Measurements from ENCODE around the gene PKN2.
A peak's percentile ranks its signal among the peaks of the same experiment; 100 is the strongest.
"Not testable (repeated sequence)": the region's sequence is repeated elsewhere in the genome, so short reads cannot be mapped to it uniquely, and the experiment has no call there.

PKN2 gene

DNA sequence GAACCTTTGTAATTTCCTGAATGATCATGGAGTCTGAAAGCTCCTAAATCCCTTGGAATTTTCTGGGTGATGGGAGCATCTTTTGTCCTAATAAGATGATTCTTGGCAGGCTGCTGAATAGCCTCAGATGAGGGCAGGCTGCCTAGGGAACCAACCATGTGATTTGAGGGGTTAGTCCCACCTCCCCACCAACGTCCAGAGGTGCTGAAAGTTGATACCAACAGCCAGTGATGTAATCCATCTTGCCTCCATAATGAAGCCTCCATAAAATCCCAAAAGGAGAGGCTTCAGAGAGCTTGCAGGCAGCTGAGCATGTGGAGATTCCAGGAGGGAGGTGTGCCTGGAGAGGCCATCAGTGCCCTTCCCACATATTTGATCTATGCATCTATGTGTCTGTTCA is 163.6 kb downstream of the PKN2 start:
- H3K9me3 Mint-ChIP-seq: no peaks in the 10 kb centered on the region
- H3K36me3 Mint-ChIP-seq (ENCODE audit: insufficient read depth): peaks cover 16% of the 10 kb centered on the region
- no peaks in the 10 kb centered on the region for H3K27me3 Mint-ChIP-seq
- DNase-seq (ENCODE audit: low spot score in 2 of 2): no peak
- no peak overlapping the region for H3K27ac Mint-ChIP-seq (ENCODE audit: low read depth)
- no peaks in the 10 kb centered on the region for H3K4me1 Mint-ChIP-seq
- H3K4me3 Mint-ChIP-seq: no peak overlapping the region
- ATAC-seq (replicated peaks; ENCODE audit: extremely low read depth, poor library complexity, severe bottlenecking): no peak

DNA sequence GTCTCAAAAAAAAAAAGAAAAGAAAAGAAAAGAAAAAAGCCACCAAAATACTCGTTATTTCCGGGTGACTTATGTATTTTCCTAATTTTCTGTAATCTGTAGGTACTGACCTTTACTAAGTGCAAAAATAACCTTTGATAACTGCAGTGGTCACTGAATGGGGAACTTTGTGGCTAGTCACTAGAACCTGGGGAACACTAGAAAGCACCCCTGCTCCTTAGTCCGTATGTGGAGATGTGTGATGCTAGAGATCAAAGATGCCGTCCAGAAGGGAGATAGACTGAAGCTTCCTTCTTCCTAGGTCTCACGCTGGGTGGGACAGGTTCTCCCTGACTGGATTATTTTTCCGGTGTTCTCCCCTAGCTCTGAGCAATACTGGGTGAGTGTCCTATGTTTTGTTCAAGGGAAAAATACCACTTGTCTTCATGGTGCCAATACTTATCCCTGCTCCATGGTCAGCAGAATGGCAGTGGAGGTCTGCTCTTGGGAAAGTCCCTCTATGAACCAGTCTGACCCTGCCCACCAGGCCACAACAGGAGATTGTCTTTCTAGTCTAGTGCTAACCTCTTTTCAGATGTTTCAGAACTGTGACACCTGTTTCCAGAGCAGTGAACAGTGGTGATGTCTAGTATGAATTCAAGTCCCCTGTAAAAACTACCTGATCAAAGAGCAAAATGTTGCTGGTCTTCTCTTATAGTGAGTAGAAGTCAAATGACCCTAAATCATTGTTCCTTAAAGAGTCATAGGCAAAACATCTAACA is 167.4 kb downstream of the PKN2 start:
- H3K9me3 Mint-ChIP-seq: no peaks in the 10 kb centered on the region
- H3K36me3 Mint-ChIP-seq (ENCODE audit: insufficient read depth): peaks cover 44% of the 10 kb centered on the region
- H3K27ac Mint-ChIP-seq (ENCODE audit: low read depth): peak overlapping the region; percentile 51
- H3K27me3 Mint-ChIP-seq: no peaks in the 10 kb centered on the region
- peaks cover 6% of the 10 kb centered on the region for H3K4me1 Mint-ChIP-seq
- DNase-seq (ENCODE audit: low spot score in 2 of 2) (no peak), ATAC-seq (replicated peaks; ENCODE audit: extremely low read depth, poor library complexity, severe bottlenecking) (peak; percentile 14)
- no peak overlapping the region for H3K4me3 Mint-ChIP-seq

DNA sequence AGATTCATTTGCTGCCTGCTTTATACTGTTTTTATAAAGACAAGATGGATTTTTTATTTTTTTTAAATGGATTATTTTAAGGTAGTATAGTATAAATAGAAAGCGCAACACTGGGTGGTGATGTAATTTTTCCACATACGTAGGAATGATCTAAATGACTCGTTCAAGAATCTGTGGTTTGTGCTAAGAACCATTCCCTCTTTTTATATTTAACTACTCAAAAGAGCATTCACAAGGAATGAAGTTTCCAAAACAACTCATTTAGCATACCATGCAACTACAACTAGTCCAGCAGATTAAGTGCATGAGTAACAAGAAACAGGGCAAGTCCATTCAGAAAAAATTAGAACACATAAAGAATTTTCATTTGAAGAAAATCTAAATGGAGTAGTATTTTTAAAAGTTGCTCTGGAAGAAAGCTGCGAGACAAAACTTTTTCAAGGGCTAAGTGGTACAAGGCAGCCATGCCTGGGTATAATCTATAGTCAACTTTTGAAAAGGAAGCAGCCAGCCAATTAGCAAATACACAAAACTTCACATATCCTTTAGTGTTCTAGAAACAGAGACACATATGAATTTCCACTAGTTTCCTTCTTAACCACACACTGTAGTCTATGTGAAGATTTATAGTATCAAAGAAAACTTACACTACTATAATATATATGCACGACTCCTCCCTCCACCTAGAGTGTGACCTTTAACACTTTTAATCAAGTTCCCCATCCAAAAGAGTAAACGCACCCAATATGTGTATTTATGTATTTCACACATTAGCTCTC is 183.9 kb downstream of the PKN2 start:
- Mint-ChIP-seq H3K4me3 (peak overlapping the region; percentile 22), H3K36me3 (ENCODE audit: insufficient read depth) (peaks cover 21% of the 10 kb centered on the region), H3K27ac (ENCODE audit: low read depth) (peak overlapping the region; percentile 74), H3K9me3 (no peaks in the 10 kb centered on the region), H3K4me1 (peaks cover 59% of the 10 kb centered on the region), H3K27me3 (no peaks in the 10 kb centered on the region)
- DNase-seq (ENCODE audit: low spot score in 2 of 2) (no peak), ATAC-seq (replicated peaks; ENCODE audit: extremely low read depth, poor library complexity, severe bottlenecking) (no peak)

DNA sequence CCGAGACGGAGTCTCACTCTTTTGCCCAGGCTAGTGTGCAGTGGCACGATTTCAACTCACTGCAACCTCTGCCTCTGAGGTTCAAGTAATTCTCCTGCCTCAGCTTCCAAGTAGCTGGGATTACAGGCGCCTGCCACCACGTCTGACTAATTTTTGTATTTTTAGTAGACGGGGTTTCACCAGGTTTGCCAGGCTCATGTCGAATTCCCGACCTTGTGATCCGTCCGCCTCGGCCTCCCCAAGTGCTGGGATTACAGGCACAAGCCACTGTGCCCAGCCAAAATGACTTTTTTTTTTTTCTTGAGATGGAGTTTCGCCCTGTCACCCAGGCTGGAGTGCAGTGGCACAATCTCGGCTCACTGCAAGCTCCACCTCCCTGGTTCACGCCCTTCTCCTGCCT is 185.6 kb downstream of the PKN2 start:
- not testable (repeated sequence) for ATAC-seq (replicated peaks; ENCODE audit: extremely low read depth, poor library complexity, severe bottlenecking); DNase-seq (ENCODE audit: low spot score in 2 of 2); H3K9me3 Mint-ChIP-seq; H3K27ac Mint-ChIP-seq (ENCODE audit: low read depth); H3K4me3 Mint-ChIP-seq; H3K27me3 Mint-ChIP-seq
- peaks cover 56% of the 10 kb centered on the region for H3K4me1 Mint-ChIP-seq
- peaks cover 15% of the 10 kb centered on the region for H3K36me3 Mint-ChIP-seq (ENCODE audit: insufficient read depth)

DNA sequence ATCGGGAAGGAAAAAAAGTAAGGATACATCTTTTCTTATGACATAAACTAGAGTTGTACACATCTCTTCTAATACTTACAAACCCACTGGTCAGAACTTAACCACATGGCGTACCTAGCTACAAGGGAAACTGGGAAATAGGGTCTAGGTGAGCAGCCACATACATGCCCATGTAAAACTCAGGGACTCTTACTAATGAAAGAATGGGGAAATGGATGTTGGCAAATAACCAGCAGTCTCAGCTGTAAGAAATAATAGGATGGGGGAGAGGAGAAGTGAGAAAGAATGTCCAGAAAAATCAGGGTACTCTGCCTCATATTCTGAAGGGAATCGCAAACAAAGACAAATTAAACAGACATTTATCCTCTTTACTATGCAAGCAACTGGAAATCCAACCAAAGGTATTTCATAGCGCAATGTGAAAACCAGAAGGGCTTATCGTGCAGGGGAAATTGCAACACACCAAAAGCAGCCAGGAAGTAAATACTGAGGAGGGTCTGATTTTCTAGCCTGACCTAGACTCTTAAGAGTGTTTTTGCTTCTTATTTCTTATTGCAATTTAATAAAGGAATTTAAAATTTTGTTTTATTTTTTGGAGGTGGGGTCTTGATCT is 189.8 kb downstream of the PKN2 start:
- Mint-ChIP-seq H3K27me3 (no peaks in the 10 kb centered on the region), H3K4me1 (peaks cover 36% of the 10 kb centered on the region), H3K36me3 (ENCODE audit: insufficient read depth) (peaks cover 18% of the 10 kb centered on the region), H3K4me3 (no peak overlapping the region), H3K9me3 (no peaks in the 10 kb centered on the region), H3K27ac (ENCODE audit: low read depth) (no peak overlapping the region)
- ATAC-seq (replicated peaks; ENCODE audit: extremely low read depth, poor library complexity, severe bottlenecking) (no peak), DNase-seq (ENCODE audit: low spot score in 2 of 2) (no peak)

DNA sequence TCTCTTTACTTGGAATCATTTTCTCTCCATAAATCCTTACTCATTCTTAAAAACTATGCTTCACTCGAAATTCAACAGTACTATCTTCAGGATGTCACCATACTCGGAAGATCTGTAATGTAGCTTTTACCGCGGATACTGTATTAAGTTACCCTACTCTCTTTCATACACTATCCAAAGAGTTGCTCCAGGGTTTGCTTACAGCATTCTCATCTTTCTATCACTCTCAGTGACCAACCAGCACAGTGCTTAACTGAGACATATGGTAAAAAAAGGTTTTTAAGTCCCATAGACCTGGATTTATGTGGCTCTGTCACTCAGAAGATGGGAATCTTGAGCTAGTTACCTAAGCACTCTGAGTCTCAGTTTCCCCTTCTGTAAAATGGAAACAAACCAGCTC is 191.5 kb downstream of the PKN2 start:
- H3K9me3 Mint-ChIP-seq: no peaks in the 10 kb centered on the region
- no peak for DNase-seq (ENCODE audit: low spot score in 2 of 2)
- peaks cover 26% of the 10 kb centered on the region for H3K36me3 Mint-ChIP-seq (ENCODE audit: insufficient read depth)
- H3K4me3 Mint-ChIP-seq: no peak overlapping the region
- no peaks in the 10 kb centered on the region for H3K27me3 Mint-ChIP-seq
- H3K27ac Mint-ChIP-seq (ENCODE audit: low read depth): no peak overlapping the region
- H3K4me1 Mint-ChIP-seq: peaks cover 30% of the 10 kb centered on the region
- no peak for ATAC-seq (replicated peaks; ENCODE audit: extremely low read depth, poor library complexity, severe bottlenecking)

DNA sequence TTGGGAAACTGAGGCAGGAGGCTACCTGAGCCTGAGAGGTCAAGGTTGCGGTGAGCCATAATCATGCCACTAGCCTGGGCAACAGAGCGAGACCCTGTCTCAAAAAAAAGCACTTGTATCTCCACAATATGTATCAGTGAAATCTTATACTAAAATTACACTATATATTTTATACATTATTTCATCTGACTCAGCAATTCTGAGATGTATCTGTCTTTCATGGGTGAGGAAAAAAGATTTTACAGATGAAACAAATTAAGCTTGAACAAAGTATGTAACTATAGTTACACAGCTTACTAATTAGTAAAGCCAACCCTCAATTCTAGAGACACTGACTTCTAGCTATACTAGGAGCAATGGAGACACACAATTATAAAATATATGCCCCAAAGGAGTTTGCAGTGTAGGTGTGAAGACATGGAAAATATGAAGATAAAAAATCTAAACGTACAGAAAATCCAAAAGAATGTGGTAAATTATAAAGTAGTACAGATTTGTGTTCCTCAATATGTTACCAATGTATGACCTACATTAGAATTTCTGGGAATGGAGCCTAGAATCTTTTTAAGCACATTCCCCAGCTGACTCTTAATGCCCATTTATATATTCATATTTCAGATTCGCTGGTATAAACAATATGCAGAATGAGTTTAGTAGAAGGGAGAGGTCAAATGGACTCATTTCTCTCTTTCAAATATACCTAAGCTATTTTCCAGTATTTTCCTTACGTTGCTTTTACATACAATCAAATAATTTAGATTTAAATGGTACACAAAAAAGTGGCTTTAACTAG is 192.7 kb downstream of the PKN2 start:
- no peak for ATAC-seq (replicated peaks; ENCODE audit: extremely low read depth, poor library complexity, severe bottlenecking)
- H3K36me3 Mint-ChIP-seq (ENCODE audit: insufficient read depth): peaks cover 31% of the 10 kb centered on the region
- no peak overlapping the region for H3K4me3 Mint-ChIP-seq
- no peaks in the 10 kb centered on the region for H3K9me3 Mint-ChIP-seq
- no peaks in the 10 kb centered on the region for H3K27me3 Mint-ChIP-seq
- no peak for DNase-seq (ENCODE audit: low spot score in 2 of 2)
- H3K4me1 Mint-ChIP-seq: peaks cover 32% of the 10 kb centered on the region
- H3K27ac Mint-ChIP-seq (ENCODE audit: low read depth): no peak overlapping the region

DNA sequence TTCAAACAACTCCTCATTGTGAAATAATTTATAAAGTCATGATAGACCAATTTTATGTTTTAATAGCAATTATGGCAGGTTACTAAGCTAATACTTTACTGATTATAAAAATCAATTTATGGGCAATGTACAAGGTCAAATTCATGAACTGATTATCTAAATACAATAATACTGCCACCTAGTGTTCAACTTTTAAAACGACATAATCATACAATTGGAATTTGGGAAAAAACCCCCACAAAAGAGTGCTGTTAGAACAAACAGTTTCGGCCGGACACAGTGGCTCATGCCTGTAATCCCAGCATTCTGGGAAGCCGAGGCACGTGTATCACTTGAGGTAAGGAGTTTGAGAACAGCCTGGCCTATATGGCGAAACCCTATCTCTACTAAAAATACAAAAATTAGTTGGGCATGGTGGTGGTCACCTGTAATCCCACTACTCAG is 193.3 kb downstream of the PKN2 start:
- no peak overlapping the region for H3K4me3 Mint-ChIP-seq
- peaks cover 34% of the 10 kb centered on the region for H3K36me3 Mint-ChIP-seq (ENCODE audit: insufficient read depth)
- H3K9me3 Mint-ChIP-seq: no peaks in the 10 kb centered on the region
- ATAC-seq (replicated peaks; ENCODE audit: extremely low read depth, poor library complexity, severe bottlenecking) (no peak), DNase-seq (ENCODE audit: low spot score in 2 of 2) (no peak)
- no peaks in the 10 kb centered on the region for H3K27me3 Mint-ChIP-seq
- H3K27ac Mint-ChIP-seq (ENCODE audit: low read depth): no peak overlapping the region
- H3K4me1 Mint-ChIP-seq: peaks cover 33% of the 10 kb centered on the region

DNA sequence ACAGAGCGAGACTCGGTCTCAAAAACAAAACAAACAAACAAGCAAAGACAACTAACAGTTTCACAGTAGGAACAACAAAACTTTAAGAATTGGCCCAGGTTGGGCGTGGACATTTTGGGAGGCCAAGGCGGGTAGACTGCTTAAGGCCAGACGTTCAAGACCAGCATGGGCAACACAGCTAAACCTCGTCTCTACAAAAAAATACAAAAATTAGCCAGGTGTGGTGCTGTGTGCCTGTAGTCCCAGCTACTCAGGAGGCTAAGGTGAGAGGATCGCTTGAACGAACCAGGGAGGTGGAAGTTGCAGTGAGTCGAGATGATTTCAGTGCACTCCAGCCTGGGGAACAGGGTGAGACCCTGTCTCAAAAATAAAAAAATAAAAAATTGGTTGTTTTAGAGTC is 193.8 kb downstream of the PKN2 start:
- Mint-ChIP-seq H3K4me3 (no peak overlapping the region), H3K27me3 (no peaks in the 10 kb centered on the region), H3K9me3 (no peaks in the 10 kb centered on the region), H3K36me3 (ENCODE audit: insufficient read depth) (peaks cover 35% of the 10 kb centered on the region), H3K4me1 (peaks cover 34% of the 10 kb centered on the region), H3K27ac (ENCODE audit: low read depth) (no peak overlapping the region)
- ATAC-seq (replicated peaks; ENCODE audit: extremely low read depth, poor library complexity, severe bottlenecking) (no peak), DNase-seq (ENCODE audit: low spot score in 2 of 2) (no peak)

DNA sequence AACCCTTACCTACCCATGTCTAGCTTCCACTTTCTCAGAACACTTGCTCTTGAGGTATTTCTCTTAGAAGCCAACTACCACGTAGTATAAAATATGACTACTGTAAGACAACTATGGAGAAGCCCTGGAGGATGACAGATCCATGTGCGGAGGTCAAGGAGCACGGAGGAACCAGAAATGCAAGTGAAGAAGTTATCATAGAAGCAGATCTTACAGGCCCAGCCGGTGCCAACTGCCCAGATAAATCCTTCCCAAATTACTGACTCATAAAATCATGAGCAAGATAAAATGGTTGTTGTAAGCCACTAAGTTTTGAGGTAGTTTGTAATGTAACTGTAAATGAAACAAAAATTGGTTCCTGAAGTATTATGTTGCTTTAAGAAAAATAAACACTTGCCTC is 194.7 kb downstream of the PKN2 start:
- no peaks in the 10 kb centered on the region for H3K9me3 Mint-ChIP-seq
- H3K4me1 Mint-ChIP-seq: peaks cover 31% of the 10 kb centered on the region
- peaks cover 42% of the 10 kb centered on the region for H3K36me3 Mint-ChIP-seq (ENCODE audit: insufficient read depth)
- no peak for ATAC-seq (replicated peaks; ENCODE audit: extremely low read depth, poor library complexity, severe bottlenecking)
- DNase-seq (ENCODE audit: low spot score in 2 of 2): no peak
- H3K27ac Mint-ChIP-seq (ENCODE audit: low read depth): no peak overlapping the region
- no peak overlapping the region for H3K4me3 Mint-ChIP-seq
- no peaks in the 10 kb centered on the region for H3K27me3 Mint-ChIP-seq

DNA sequence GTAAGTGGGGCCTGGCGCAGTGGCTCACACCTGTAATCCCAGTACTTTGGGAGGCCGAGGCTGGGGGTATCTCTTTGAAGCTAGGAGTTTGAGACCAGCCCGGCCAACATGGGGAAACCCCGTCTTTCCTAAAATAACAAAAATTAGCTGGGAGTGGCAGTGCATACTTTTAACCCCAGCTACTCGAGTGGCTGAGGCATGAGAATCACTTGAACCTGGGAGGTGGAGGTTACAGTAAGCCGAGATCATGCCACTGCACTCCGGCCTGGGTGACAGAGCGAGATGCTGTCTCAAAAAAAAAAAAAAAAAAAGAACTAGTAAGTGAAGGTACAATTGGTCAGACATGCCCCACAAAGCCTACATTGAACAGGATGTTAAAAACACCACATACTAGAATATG is 196.6 kb downstream of the PKN2 start:
- not testable (repeated sequence) for H3K4me3 Mint-ChIP-seq; DNase-seq (ENCODE audit: low spot score in 2 of 2); H3K27me3 Mint-ChIP-seq; ATAC-seq (replicated peaks; ENCODE audit: extremely low read depth, poor library complexity, severe bottlenecking); H3K9me3 Mint-ChIP-seq; H3K27ac Mint-ChIP-seq (ENCODE audit: low read depth)
- H3K4me1 Mint-ChIP-seq: peaks cover 26% of the 10 kb centered on the region
- H3K36me3 Mint-ChIP-seq (ENCODE audit: insufficient read depth): peaks cover 52% of the 10 kb centered on the region

DNA sequence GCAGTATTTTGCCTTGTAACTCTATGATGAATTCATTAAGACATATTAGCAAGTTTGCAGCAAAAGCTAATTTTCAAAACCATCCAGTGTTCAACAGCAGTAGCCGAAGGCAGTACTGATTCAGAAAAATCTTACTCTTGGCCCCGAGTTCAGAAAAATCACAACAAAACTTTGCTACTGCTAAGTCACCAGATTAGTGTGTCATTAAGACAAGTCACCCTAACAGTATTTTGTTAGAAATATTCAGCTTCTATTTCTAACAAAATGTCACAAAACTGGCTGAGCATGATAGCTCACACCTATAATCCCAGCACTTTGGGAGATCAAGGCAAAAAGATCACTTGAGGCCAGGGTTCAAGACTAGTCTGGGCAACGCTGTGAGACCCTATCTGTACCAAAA is 199.1 kb downstream of the PKN2 start:
- no peak for DNase-seq (ENCODE audit: low spot score in 2 of 2)
- Mint-ChIP-seq H3K4me1 (peaks cover 26% of the 10 kb centered on the region), H3K27me3 (no peaks in the 10 kb centered on the region), H3K4me3 (no peak overlapping the region), H3K36me3 (ENCODE audit: insufficient read depth) (peaks cover 64% of the 10 kb centered on the region), H3K27ac (ENCODE audit: low read depth) (no peak overlapping the region), H3K9me3 (no peaks in the 10 kb centered on the region)
- ATAC-seq (replicated peaks; ENCODE audit: extremely low read depth, poor library complexity, severe bottlenecking): no peak

Data from central memory CD8-positive, alpha-beta T cell (primary cell).